Stimulated activated CD8-positive, alpha-beta memory T cell treated with anti-CD3 and anti-CD28 coated beads, Interleukin-4, amount 100 ng/mL, for 48 hours (primary cell): ENCODE measurements around the gene SLC1A7.

Experiments
- DNase-seq: peaks from one replicate; pipeline ENCODE4 v3.0.0-alpha.2; 2020

Gene SLC1A7

DNA sequence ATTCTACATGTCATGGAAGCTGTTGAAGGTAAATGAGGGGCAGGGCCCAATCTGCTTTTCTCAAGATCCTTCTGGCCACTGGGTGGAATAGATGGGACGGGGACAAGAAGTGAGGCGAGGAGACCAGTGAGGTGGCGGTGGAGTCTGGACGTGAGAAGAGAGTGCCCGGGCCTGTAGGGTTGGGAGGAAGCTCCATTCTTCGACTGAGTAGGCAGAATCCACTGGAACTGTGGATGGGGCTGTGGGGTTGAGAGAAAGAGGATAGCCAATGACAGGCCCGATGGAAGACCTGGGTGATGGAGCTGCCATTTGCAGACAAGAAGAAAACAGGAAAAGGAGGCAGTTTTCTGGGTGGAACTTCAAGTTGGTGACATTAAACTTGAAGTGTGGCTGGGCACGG lies 10.3 kb downstream of the SLC1A7 start:
- no peak for DNase-seq

DNA sequence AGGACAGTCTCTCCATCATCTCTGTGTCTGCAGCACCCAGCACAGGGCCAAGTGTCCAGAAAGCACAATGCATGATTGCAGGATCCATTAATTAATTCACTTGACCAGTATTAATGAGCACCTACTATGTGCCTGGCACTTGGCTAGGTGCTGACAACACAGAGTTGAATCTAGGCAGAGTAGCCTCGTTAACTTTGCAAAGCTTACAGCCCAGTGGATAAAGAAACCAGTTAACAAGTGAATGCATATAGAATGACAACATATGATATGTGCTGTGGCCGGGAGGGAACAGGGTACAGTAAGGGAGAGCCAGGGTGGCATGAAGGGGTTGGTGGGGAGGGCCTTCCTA lies 10.9 kb downstream of the SLC1A7 start:
- no peak for DNase-seq

DNA sequence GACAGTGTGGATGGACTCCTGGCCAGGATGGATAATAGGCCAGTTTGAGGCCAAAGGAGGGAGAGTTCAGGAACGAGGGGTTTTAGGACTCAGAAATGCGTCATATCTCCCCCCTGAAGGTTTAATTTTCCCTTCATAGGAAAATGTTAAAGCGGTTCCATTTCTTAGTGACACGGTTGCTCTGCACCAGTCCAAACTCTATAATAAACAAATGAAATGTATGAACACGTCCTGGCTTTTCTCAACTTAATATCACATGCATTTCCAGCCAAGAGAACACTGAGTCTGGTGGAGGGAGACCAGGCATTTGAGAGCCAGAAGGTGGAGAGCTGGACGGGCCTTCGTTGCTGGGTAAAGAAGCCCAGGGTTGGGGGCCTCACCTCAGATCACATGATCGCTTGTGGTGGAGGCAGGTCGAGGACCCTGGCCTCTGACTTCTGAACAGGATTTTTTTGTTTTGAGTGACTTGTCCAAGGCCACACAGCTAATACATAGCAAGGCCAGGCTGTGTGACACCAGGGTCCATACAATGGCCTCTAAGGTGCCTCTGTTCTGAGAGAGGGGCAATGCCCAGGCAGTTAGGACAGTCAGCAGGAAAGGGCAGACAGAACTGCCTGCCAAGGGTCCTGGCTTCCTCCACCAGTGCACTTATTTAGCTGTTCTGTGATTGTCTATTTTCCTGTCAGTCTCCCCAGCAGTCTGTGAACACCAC lies 11.4 kb downstream of the SLC1A7 start:
- DNase-seq = no peak

DNA sequence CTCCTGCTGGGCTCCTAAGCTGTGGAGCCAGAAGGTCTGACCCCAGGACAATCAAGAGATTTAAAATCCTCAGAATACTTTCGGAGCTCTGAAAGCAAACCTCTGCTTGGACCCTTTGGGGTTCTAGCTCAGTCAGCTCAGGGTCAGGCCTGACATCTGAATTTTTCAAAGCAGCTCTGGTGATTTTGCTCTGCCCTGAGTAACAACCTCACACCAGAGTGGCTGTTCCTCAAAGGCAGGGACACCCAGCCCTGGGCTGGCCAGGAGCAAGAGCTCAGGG lies 11.9 kb downstream of the SLC1A7 start:
- no peak for DNase-seq

DNA sequence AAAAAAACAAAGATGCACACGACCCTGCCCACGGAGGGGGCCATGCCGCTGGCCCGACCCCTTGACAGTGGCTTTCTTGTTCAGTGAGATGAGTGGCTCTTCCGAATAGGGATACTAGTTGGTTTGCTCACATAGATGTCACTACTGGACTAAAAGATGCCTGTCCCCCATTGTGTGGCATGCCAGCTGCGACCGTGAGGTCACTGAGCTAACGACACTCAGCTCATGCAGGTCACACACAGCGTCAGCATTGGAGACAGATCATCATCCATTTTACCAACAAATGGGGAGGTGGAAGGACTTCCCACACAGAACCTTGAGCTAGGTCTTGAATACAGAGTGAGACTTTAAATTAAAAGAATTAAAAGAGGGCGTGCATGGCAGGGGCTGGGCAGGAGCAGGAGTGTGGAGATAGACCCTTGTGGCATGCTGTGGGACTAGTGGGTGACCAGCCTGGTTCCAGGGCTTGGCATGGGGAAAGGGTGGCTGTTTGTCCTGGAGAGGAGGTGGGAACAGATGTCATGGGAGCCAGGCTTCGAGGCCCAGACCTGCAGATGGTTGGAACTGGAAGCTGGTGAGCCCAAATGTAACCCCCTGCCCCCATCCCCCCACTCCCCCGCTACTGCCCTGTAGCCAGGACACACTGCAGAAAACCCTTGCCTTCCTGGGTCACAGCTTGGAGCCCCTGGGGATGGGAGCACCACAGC lies 12.4 kb downstream of the SLC1A7 start:
- DNase-seq = no peak

DNA sequence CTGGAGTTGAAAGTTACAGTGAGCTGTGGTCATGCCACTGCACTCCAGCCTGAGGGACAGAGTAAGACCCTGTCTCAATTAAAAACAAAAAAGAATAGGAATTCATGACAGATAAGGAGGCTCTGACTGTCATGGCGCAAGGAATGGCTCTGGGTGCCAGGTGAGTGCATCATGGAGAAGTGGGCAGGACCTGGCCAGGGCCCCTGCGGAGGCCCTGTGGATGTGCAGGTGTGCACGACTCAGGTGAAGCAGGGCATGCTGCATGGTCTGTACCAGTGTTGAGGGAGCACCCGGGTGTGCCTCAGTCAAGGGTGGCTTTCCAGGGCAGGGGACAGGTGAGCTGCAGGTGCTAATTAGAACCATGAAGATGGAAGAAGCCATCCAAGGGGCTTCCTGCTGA lies 14.0 kb downstream of the SLC1A7 start:
- no peak for DNase-seq

DNA sequence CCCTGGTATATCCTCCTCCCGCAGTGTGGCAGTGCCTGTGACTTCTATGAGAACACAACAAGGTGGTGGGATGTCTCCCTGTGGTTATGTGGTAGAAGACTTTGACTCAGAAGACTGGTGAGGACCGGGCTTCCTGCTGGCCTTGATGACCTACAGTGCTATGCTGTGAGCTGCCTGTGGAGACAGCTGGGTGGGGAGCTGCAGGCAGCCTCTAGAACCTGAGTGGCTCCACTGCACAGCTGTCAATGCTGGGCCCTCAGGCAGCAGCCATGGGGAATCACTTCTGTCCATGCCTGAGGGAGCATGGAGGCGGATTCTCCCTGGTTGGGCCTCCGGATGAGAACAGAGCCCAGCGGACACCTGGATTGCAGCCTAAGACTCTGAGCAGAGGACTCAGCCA lies 14.9 kb downstream of the SLC1A7 start:
- no peak for DNase-seq

DNA sequence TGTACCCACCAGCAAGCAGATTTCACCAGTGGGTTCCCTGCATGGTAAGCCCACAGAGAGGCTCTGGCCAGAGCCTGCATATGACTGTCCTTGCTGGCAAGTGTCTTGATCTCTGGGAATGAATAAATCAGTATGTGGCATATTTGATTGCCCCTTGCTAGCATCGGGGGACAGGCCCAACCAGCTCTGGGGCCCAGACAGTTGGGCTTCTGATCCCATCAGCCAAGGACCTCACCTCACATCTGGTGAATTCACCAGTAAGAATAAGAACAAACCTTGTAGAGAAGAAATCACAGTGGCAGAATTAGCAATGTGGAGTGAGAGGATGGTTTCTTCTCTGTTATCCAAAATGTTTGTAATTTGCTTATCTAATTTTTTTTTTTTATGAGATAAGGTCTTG lies 15.9 kb downstream of the SLC1A7 start:
- no peak for DNase-seq

DNA sequence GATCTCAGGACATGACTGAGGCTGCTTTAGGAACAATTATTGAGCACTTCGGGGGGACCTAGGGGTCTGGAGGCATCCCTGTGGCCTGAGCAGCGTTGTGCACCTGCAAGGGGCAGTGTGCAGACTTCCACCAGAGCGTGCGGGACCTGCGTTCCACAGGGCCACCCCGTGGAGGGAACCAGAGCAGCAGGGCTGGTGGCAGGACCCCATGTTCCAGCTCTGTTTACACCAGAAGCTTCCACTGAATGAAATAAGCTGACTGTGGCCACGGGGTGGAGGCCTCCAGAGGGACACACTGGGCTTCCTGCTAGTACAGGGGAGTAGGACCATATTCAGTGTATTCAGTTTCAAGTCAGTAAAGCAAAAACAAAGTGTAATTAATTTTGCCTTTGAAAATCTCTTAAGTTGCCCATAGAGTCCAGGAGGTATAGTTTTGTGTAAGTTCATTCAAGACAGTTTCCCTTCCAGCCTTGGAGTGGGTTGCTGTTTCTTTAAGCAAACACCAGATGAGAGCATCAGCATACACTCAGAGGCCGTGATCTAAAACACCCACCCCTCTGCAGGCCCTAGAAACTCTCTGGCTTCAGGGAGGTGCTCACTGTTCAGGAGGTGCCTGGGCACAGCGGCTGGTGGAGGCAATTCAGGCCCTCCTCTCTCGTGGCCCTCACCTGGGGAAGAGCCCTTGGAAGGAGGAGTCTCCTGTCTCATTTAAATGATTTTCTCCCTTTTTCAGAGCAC lies 16.6 kb downstream of the SLC1A7 start:
- DNase-seq = no peak

DNA sequence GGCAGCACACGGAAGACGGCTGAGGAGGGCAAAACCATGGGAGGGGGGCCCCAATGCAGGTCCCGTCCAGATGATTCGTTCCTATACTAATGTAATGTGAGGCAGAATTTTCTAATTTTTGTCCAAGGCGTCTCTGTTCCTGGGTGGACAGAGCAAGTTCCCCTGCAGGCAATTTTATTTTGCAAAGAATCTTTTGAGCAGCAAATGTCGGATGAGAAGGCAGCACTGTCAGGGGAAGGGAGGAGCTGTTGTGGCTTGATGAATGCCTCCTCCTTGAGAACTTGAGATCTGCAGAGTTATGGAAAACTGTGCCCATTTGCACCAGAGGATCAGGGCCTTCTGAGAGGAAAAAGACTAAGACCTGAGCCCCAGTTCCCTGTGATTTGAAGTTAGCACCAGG lies 17.3 kb downstream of the SLC1A7 start:
- DNase-seq = no peak

DNA sequence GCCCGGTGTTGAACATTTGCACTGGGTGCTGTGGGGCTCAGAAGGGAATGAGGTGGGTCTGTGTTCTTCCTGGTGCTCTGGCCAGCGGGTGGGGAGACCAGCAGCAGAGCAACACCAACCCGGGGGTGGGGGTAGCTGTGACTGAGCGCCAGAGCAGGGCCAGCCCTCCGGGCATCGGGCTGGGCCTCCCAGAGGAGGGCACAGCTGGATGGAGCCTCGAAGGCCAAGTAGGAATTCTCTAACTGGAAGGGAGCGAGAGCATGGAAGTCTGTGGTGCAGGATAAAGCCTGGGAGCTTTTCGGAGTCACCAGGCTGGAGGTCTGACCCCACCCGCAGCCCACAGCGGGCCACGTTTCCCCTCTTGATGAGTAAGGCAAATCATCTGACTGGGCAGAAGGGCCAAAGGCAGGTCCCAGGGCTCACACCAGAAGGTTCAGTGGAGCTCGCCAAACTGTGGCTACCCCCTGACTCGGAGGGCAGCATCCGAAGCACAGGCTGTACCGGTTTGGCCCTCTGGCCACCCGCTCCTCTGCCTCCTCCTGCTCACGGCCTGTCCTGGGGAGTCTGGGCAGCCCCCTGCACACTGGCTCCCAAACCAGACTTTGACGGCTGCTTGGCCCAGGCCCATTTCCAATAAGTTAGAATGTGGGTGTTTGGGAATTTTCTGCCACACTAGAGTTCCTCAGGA lies 18.8 kb downstream of the SLC1A7 start:
- DNase-seq = no peak

DNA sequence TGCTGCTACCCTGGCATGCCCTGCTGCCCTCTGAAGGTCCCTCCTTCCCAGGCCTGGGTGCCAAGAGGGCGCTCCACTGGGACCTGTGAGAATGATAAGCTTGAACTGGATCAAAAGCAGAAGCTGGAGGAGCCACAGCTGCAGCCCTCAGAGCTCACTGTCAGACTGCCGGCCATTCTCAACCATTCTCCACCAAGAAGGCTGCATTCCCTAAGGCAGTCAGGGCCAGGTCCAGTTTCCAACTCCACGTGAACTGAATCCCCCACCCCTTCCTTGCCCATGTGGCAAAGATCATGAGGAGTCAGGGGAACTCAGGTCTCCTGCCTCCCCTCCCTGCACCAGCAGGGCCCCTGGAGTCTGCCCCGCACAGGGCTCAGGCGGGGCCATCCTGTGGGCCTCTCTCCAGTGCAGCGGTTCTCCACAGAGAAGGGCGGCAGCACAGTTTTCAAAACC lies 19.5 kb downstream of the SLC1A7 start:
- DNase-seq = no peak

DNA sequence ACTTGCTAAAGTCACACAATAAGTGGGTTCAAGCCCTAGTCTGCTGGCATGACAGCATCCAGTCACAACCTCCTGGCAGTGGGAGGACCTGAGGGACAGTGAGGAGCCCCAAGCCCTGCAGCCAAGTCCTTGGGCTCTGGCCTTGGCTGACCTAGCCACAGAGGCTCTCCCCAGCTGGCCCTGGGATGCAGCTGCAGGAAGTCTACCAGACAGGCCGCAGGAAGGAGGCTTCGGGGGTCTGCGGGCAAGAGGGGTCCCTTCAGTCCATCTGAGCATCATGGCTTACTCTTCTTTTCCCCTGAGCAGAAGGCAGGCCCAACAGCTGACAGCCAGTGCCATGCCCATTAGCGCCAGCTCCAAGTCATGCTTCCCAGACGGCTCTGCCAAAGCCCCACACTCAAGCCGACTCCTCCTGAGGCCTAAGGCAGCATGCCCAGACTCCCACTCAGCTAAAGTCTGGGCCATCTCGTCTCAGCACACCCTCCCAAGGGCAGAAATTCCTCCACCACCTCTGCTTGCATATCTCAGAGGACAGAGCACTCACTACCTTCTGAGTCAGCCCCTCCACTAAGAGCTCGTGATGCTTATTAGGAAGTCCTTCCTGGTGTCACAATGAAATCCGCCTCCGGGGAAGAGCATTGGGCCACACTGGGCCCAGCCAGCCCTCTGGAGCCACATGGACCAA lies 20.1 kb downstream of the SLC1A7 start:
- no peak for DNase-seq

DNA sequence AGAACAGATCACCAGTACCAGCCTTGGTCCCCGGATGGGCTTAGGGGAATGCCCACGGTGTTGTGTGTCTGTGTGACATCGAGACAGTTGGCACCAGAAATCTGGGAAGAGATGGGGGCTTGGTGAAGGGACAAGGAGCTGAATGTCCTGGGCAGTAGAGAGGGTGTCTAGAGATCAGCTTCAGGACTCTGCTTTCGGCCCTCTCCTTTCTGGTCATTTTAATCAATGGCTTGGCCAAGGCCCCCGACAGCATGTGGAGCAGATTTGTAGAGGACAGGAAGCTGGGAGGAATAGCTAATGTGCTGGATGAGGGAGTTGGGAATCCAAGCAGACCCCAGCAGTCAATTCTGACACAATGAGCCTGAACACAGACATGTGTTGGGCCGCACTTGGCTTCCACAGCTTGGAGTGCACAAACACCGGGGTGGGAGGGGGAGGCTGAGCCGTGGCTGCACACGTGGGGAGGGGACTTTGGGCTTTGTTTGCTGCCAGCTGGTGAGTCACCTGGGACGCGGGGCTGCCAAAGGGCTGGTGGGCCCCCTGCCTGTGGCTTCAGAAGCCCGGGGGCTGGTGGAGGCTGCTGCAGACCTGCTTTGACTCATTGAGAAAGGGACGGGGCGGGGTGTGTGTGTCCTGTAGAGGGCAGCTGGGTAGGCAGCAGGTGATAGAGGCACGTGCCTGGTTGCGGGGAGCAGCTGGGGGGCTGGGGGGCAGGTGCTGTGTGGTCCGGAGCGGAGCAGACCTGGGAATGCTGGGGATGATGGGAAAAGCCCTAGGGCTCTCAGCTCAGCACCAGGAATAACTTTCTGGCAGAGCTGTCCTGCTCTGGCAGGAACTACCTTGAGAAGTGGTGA lies 20.9 kb downstream of the SLC1A7 start:
- DNase-seq = peak; percentile 45

DNA sequence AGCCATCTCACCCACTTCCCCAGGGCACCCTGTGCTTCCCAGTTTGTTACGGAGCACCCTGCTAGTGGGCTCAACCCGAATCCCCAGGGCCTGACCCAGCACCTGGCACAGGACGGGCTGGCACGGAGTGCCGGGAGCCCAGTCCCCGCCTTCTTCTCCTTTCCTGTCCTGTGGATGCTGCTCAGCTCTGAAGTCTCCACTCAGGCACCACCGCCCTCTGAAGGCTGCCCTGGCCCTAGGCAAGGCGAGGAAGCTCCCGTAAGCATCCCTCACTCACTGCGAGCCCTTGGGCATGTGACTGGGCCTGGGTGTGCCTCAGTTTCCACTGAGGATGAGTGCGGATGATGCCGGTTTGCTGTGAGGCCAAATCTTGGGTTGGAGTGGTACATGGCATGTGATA lies 21.8 kb downstream of the SLC1A7 start:
- DNase-seq = no peak

DNA sequence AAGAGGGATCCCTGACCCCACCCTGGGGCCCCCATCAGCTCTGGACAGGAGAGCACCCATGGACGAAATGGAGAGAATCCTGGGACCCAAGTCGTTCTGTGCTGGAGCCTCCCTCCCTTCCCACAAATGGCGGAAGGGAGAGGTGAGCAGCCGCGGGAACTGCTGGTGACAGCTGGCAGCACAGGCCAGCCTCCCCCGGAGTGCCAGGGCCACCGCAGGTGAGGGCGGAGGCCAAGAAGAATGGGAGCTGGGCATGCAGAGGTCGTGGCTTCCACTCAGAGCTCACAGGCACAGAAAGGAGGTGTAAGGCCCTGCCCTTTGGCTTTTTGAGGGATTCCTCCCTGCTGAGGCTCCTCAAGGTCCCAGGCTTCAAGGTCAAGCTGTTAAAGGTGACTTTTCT lies 24.6 kb downstream of the SLC1A7 start:
- DNase-seq = no peak

DNA sequence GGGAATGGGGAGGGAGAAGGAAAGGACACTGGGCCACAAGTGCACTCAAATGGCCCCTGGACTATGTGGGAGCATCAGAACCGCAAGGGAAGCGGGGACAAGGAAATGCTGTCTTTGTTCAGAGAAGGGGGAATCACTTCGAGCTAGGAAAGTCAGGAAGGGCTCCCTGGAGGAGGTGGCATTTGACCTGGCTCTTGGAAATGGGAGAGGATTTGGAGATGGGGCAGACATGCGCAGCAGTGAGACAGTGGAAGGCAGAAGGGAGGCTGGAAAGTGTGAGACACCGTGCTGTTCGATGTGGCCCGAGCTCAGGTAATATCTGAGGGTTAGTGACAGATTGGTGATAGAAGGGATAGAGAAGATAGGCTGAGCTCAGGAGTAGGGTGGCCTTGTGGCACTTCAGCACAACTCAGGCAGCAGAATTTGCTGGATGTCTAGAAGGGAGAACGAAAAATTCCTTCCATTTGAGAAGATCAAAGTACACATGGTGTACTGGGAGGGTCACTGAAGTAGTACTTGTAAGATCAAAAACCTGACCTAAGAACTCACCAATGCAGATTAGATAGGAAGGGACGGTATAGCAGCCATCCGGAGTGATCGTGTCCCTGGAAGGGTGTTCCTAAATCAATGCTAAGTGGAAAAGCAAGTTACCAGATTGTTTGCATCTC lies 25.4 kb downstream of the SLC1A7 start:
- no peak for DNase-seq

DNA sequence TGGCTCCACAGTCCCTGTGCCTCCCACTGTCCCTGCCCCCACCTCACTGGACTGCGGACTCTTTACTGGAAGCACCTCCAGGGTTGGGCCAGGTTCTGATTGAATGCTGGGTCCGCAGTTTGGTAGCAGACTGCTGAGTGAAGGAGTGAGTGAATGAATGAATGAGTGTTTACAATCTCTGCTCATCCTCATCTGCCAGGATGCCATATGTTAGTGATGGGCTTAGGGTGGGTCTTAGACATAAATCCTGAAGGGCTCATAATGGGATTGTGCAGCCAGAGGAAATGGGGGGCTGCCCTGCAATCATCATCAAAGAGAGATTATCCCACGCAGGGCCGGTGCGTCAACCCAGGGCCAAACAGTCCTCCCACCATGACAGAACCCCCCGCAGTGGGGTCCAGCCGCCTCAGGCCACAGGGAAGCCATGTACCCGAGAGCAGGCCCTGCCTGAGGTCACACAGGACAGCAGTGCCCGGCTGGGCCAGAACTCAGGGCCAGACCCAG lies 26.1 kb downstream of the SLC1A7 start:
- DNase-seq = no peak

DNA sequence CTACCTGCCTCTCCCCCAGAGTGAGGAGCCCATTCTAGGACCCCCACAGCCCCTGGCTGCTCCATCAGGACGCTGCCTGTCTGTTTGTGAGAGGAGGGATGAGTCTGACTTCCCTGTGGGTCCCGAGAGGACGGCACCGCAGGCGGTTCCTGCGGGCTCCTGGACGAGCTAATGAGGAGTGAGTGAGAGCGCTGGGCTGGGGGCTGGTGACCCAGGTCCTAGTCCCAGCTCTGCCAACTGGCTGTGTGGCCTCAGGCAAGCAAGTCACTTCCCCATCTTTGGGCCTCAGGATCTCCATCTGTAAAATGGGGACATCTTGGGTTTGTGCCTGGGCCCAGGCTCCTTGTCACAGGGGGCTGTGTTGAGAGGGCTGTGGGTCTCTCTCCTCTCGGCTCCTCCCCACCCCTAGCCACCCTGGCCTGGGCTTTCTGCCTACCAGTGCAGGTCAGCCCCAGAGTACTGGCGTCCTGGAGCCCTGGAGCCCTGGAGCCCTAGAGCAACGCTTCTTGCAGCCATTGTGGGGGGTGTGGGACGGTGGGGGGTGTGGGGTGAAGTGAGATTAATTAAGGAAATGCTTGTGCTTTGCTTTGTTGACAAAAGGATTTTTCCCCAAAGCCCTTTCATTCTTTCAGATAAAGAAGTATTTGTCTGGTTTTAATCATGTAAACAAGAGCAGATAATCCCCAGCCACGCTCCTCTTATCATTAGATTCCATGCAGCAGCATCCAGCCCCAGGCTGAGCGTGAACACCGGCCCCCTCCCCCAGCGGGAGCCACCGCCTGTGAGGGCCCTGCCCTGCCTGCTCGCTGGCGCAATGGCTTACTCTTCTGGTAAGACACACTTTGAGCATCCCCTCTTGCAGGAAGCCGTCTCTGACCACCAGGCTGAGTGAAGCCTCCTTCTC lies 26.8 kb downstream of the SLC1A7 start:
- DNase-seq = no peak
